Islet precursor cell (in vitro differentiated cells): ENCODE data around the gene RAB3C.
"Not testable (repeated sequence)": the region's sequence is repeated elsewhere in the genome, so short reads cannot be mapped to it uniquely, and the experiment has no call there.

ENCODE experiments used
- DNase-seq: peaks from one replicate; pipeline ENCODE4 v3.0.0-alpha.2; 2018

Gene RAB3C

GRCh38 chr5:58680503-58680902 lies 97.6 kb downstream of the RAB3C start:
- no peak for DNase-seq

GRCh38 chr5:58681943-58682342 lies 99.1 kb downstream of the RAB3C start:
- no peak for DNase-seq

GRCh38 chr5:58683567-58683966 lies 100.7 kb downstream of the RAB3C start:
- DNase-seq, result no peak

GRCh38 chr5:58687079-58687478 lies 104.2 kb downstream of the RAB3C start:
- DNase-seq, result no peak

GRCh38 chr5:58687595-58687994 lies 104.7 kb downstream of the RAB3C start:
- DNase-seq, result no peak

- DNase-seq, result not testable (repeated sequence)
Measured at GRCh38 chr5:58699088-58699761, 116.3 kb downstream of the RAB3C start.

- DNase-seq, result no peak
Measured at GRCh38 chr5:58699762-58700118, 116.9 kb downstream of the RAB3C start.

GRCh38 chr5:58703925-58704555 lies 121.2 kb downstream of the RAB3C start:
- DNase-seq, result no peak

- no peak for DNase-seq
Measured at GRCh38 chr5:58706736-58707135, 123.9 kb downstream of the RAB3C start.

- no peak for DNase-seq
Measured at GRCh38 chr5:58708456-58708855, 125.6 kb downstream of the RAB3C start.

GRCh38 chr5:58710425-58710824 lies 127.5 kb downstream of the RAB3C start:
- DNase-seq, result not testable (repeated sequence)

GRCh38 chr5:58710871-58711270 lies 128.0 kb downstream of the RAB3C start:
- no peak for DNase-seq

- no peak for DNase-seq
Measured at GRCh38 chr5:58711965-58712364, 129.1 kb downstream of the RAB3C start.

- no peak for DNase-seq
Measured at GRCh38 chr5:58714046-58714445, 131.2 kb downstream of the RAB3C start.

- DNase-seq, result no peak
Measured at GRCh38 chr5:58715997-58716656, 133.3 kb downstream of the RAB3C start.

- no peak for DNase-seq
Measured at GRCh38 chr5:58716713-58717112, 133.8 kb downstream of the RAB3C start.

GRCh38 chr5:58717303-58718007 lies 134.6 kb downstream of the RAB3C start:
- DNase-seq, result no peak

GRCh38 chr5:58718269-58718978 lies 135.5 kb downstream of the RAB3C start:
- no peak for DNase-seq

- no peak for DNase-seq
Measured at GRCh38 chr5:58722160-58722559, 139.3 kb downstream of the RAB3C start.

- no peak for DNase-seq
Measured at GRCh38 chr5:58724992-58725391, 142.1 kb downstream of the RAB3C start.

- DNase-seq, result no peak
Measured at GRCh38 chr5:58731641-58732040, 148.8 kb downstream of the RAB3C start.

GRCh38 chr5:58735637-58736036 lies 152.8 kb downstream of the RAB3C start:
- DNase-seq, result no peak

- no peak for DNase-seq
Measured at GRCh38 chr5:58736214-58736613, 153.3 kb downstream of the RAB3C start.
